ENCODE results near the gene C16orf87. TPM values are rescaled to one million over a fixed set of nuclear protein-coding genes. Genes with fewer than 3 reads are reported as not detected.

C16orf87 gene
- total RNA-seq, 1 experiment from 2014 or later = 10.2 TPM

DNA sequence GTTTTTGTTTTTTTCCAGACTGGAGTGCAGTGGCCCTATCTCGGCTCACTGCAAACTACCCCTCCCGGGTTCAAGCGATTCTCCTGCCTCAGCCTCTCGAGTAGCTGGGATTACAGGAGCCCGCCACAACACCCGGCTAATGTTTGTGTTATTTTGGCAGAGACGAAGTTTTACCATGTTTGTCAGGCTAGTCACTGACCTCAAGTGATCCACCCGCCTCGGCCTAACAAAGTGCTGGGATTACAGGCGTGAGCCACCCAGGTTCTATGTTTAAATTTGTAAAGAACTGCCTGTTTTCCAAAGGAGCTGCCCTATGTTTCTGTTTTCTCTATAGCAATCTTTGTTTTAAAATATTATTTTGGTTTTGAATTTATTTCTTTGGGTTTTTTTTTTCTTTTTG, 13.8 kb upstream of the C16orf87 start:
- Histone ChIP-seq H3K9me3 (ENCODE audit: control insufficient read depth in 1 of 2, insufficient read depth in 1 of 2, low read depth in 1 of 2, low read length in 2 of 2) (no peaks in the 10 kb centered on the region), H3K4me1 (ENCODE audit: control insufficient read depth in 1 of 2, insufficient read depth in 2 of 2, low read length in 2 of 2) (no peaks in the 10 kb centered on the region), H3K36me3 (ENCODE audit: control insufficient read depth in 1 of 2, insufficient read depth in 2 of 2, low read length in 2 of 2) (no peaks in the 10 kb centered on the region), H3K4me3 (replicated peaks in 1 of 2; ENCODE audit: low read depth in 1 of 2, low read length in 2 of 2) (no peak overlapping the region), H3K27me3 (ENCODE audit: insufficient read depth, low read length) (no peaks in the 10 kb centered on the region), H3K9ac (ENCODE audit: low read length) (no peak overlapping the region), H3K27ac (ENCODE audit: low read depth, low read length) (no peak overlapping the region), H3K4me2 (ENCODE audit: low read length) (no peak overlapping the region), H3K9me2 (ENCODE audit: insufficient read depth) (no peaks in the 10 kb centered on the region), H2AFZ (ENCODE audit: low read depth, low read length, poor library complexity, severe bottlenecking) (no peak overlapping the region), H3K79me2 (ENCODE audit: insufficient read depth, low read length) (no peaks in the 10 kb centered on the region), H4K20me1 (ENCODE audit: insufficient read depth) (no peaks in the 10 kb centered on the region)
- intact Hi-C loops (cut with micrococcal nuclease) = no loop called here
- no TSS peak for BruUV-seq (replicated peaks)
- RAD21 ChIA-PET (ENCODE audit: low non-redundant PET in 1 of 2, low total read pairs in 2 of 2, uncharacterized antibody in 2 of 2, unreplicated experiment in 2 of 2) = no interaction called here
- no peak for ATAC-seq
- no peak for DNase-seq (ENCODE audit: low read depth, low spot score)
- TF ChIP-seq EZH2 (IDR thresholded peaks at IDR 0.05) (no peak), SRF (IDR thresholded peaks at IDR 0.05; ENCODE audit: low read depth) (no peak), CEBPB (IDR thresholded peaks at IDR 0.05; ENCODE audit: low read depth) (no peak), ZNF274 (IDR thresholded peaks at IDR 0.05; ENCODE audit: low read depth, low read length) (no peak), POLR2A (IDR thresholded peaks at IDR 0.05; ENCODE audit: borderline replicate concordance, extremely low read depth, insufficient read depth, insufficient read length) (no peak), YY1 (IDR thresholded peaks at IDR 0.05; ENCODE audit: extremely low read depth, insufficient replicate concordance, low read depth, low read length) (no peak), POLR2AphosphoS5 (IDR thresholded peaks at IDR 0.05; ENCODE audit: low read depth, low read length) (no peak), ZFX (IDR thresholded peaks at IDR 0.05) (no peak)
- TF ChIP-seq, protein P1, sequence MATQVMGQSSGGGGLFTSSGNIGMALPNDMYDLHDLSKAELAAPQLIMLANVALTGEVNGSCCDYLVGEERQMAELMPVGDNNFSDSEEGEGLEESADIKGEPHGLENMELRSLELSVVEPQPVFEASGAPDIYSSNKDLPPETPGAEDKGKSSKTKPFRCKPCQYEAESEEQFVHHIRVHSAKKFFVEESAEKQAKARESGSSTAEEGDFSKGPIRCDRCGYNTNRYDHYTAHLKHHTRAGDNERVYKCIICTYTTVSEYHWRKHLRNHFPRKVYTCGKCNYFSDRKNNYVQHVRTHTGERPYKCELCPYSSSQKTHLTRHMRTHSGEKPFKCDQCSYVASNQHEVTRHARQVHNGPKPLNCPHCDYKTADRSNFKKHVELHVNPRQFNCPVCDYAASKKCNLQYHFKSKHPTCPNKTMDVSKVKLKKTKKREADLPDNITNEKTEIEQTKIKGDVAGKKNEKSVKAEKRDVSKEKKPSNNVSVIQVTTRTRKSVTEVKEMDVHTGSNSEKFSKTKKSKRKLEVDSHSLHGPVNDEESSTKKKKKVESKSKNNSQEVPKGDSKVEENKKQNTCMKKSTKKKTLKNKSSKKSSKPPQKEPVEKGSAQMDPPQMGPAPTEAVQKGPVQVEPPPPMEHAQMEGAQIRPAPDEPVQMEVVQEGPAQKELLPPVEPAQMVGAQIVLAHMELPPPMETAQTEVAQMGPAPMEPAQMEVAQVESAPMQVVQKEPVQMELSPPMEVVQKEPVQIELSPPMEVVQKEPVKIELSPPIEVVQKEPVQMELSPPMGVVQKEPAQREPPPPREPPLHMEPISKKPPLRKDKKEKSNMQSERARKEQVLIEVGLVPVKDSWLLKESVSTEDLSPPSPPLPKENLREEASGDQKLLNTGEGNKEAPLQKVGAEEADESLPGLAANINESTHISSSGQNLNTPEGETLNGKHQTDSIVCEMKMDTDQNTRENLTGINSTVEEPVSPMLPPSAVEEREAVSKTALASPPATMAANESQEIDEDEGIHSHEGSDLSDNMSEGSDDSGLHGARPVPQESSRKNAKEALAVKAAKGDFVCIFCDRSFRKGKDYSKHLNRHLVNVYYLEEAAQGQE (IDR thresholded peaks at IDR 0.05; ENCODE audit: low read depth) = no peak
- TF ChIP-seq, protein P2, sequence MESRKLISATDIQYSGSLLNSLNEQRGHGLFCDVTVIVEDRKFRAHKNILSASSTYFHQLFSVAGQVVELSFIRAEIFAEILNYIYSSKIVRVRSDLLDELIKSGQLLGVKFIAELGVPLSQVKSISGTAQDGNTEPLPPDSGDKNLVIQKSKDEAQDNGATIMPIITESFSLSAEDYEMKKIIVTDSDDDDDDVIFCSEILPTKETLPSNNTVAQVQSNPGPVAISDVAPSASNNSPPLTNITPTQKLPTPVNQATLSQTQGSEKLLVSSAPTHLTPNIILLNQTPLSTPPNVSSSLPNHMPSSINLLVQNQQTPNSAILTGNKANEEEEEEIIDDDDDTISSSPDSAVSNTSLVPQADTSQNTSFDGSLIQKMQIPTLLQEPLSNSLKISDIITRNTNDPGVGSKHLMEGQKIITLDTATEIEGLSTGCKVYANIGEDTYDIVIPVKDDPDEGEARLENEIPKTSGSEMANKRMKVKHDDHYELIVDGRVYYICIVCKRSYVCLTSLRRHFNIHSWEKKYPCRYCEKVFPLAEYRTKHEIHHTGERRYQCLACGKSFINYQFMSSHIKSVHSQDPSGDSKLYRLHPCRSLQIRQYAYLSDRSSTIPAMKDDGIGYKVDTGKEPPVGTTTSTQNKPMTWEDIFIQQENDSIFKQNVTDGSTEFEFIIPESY (IDR thresholded peaks at IDR 0.05; ENCODE audit: extremely low read depth, insufficient replicate concordance, low read length) = no peak
- TF ChIP-seq, protein P3, sequence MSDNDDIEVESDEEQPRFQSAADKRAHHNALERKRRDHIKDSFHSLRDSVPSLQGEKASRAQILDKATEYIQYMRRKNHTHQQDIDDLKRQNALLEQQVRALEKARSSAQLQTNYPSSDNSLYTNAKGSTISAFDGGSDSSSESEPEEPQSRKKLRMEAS (IDR thresholded peaks at IDR 0.05) = no peak
- POLR2A ChIA-PET = no interaction called here
- CTCF ChIA-PET = no interaction called here

Data from HCT116 (cell line).